SU-DHL-6 (cell line): ENCODE measurements around the gene HGFAC.

Experiments
- H2AFZ ChIP-seq: fragments of 200-600 bp; sonication (generic); 2 replicates; pipeline ENCODE4 v1.6.1; 2014; ENCODE audit warnings: low read depth, mild to moderate bottlenecking, moderate library complexity, mixed read lengths, antibody characterized with exemption, low read length; ENCODE audit not compliant: severe bottlenecking
- H3F3A ChIP-seq: fragments of 200-600 bp; shearing (Covaris generic); 2 replicates; pipeline ENCODE4 v1.6.0; 2016; ENCODE audit warnings: antibody characterized with exemption, mild to moderate bottlenecking; ENCODE audit not compliant: insufficient read depth
- H3K27ac ChIP-seq: fragments of 200-600 bp; sonication (generic); 2 replicates; pipeline ENCODE4 v1.5.1; 2016; ENCODE audit warnings: low read depth, mild to moderate bottlenecking, low read length, moderate library complexity, mixed read lengths
- H3K27me3 ChIP-seq: fragments of 200-600 bp; sonication (generic), shearing (Covaris generic); 2 replicates; pipeline ENCODE4 v1.6.0; 2014; ENCODE audit warnings: mild to moderate bottlenecking, low read length
- H3K36me3 ChIP-seq: fragments of 200-600 bp; sonication (generic); 2 replicates; pipeline ENCODE4 v1.6.1; 2014; ENCODE audit warnings: mild to moderate bottlenecking, low read length, mixed read lengths
- H3K4me2 ChIP-seq: fragments of 300-600, 200-600 bp; shearing (Covaris generic), sonication (generic); 2 replicates; pipeline ENCODE4 v1.6.0; 2014; ENCODE audit warnings: low read length, low read depth, mild to moderate bottlenecking; ENCODE audit not compliant: poor library complexity, severe bottlenecking
- H3K4me3 ChIP-seq: fragments of 200-600 bp; sonication (generic); 2 replicates; pipeline ENCODE4 v1.5.1; 2014; ENCODE audit warnings: antibody characterized with exemption, low read length, mild to moderate bottlenecking, mixed read lengths; ENCODE audit not compliant: insufficient read depth, poor library complexity, severe bottlenecking
- H3K79me2 ChIP-seq: fragments of 200-600 bp; sonication (generic); 2 replicates; pipeline ENCODE4 v1.6.1; 2014; ENCODE audit warnings: mild to moderate bottlenecking, low read length, moderate library complexity; ENCODE audit not compliant: insufficient read depth
- H3K9ac ChIP-seq: fragments of 200-600 bp; sonication (generic); 2 replicates; pipeline ENCODE4 v1.7.0; 2014; ENCODE audit warnings: mild to moderate bottlenecking, low read length
- H3K9me2 ChIP-seq: fragments of 200-600 bp; sonication (generic); replicated peaks from 2 replicates; pipeline ENCODE4 v1.6.1; 2014; ENCODE audit warnings: low read length; ENCODE audit not compliant: insufficient read depth
- H3K9me3 ChIP-seq: fragments of 200-600 bp; sonication (generic); 2 replicates; pipeline ENCODE4 v1.6.1; 2014; ENCODE audit warnings: low read length, mixed read lengths; ENCODE audit not compliant: insufficient read depth
- H4K20me1 ChIP-seq: fragments of 200-600 bp; sonication (generic); 2 replicates; pipeline ENCODE4 v1.6.1; 2014; ENCODE audit warnings: low read depth, mild to moderate bottlenecking, antibody characterized with exemption, low read length, moderate library complexity, mixed read lengths
- CTCF ChIP-seq: fragments of 200-600 bp; sonication (generic); IDR thresholded peaks from one replicate; pipeline ENCODE4 v1.5.1; 2017; ENCODE audit warnings: antibody characterized with exemption, mild to moderate bottlenecking, low read length, moderate library complexity; ENCODE audit not compliant: insufficient read depth, poor library complexity, severe bottlenecking
- EZH2phosphoT487 ChIP-seq: fragments of 200-600 bp; sonication (generic), shearing (Covaris generic); conservative IDR thresholded peaks from 2 replicates; pipeline ENCODE4 v1.6.1; 2018; ENCODE audit warnings: mild to moderate bottlenecking, antibody characterized with exemption, low read length, moderate library complexity, mixed read lengths

Gene HGFAC

GRCh38 chr4:3478446-3479357 lies 36.9 kb downstream of the HGFAC start:
- no peak for TF ChIP-seq CTCF
- no peak for TF ChIP-seq EZH2phosphoT487
- Histone ChIP-seq H3K9me2 (no peaks in the 10 kb centered on the region), H3K27ac (no peak overlapping the region), H3K4me2 (no peak overlapping the region), H3F3A (no peaks in the 10 kb centered on the region), H3K79me2 (no peaks in the 10 kb centered on the region), H3K9me3 (no peaks in the 10 kb centered on the region), H4K20me1 (no peaks in the 10 kb centered on the region), H3K36me3 (no peaks in the 10 kb centered on the region), H3K27me3 (no peaks in the 10 kb centered on the region), H3K4me3 (no peak overlapping the region), H3K9ac (no peak overlapping the region), H2AFZ (no peak overlapping the region)

DNA sequence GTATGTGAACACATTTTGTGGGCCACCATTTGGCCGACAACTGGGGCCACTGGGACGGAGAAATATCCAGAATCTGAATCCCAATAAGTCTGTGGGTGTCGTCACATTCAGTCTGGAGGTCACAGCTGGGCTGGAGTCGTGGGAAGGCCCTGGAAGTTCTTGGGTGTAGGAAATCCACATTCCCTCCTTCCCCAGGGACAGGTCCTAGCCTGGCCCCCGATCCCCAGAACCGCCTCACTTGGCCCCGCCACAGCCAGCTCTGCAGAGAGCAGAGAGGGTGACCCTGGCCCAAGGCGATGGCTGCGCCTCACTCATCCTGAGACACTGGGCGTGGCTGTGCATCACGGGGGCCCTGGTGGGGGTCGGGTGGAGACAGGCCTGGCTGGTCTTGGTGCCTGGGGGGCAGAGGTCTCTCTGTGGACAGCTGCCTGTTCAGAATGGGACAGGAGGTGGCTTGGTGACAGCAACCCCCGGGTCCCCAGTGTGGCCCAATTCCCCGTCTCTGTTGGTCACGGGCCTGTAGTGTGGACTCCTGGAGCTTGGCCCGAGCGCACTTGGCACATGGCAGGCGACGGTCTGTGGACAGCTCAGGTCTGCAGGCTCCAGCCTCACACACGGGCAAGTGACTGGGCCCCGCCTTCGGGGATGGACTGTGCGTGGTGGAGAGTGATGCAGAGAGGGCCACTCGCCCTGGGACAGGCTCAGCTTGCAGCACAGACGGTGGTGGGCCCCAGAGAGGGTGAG lies 37.8 kb downstream of the HGFAC start:
- Histone ChIP-seq H3K27ac (no peak overlapping the region), H3K9me2 (no peaks in the 10 kb centered on the region), H3K36me3 (no peaks in the 10 kb centered on the region), H3K9ac (no peak overlapping the region), H4K20me1 (no peaks in the 10 kb centered on the region), H2AFZ (no peak overlapping the region), H3K79me2 (no peaks in the 10 kb centered on the region), H3K4me2 (no peak overlapping the region), H3F3A (no peaks in the 10 kb centered on the region), H3K9me3 (no peaks in the 10 kb centered on the region), H3K27me3 (no peaks in the 10 kb centered on the region), H3K4me3 (no peak overlapping the region)
- TF ChIP-seq EZH2phosphoT487 (no peak), CTCF (no peak)

GRCh38 chr4:3480528-3481112 lies 38.9 kb downstream of the HGFAC start:
- Histone ChIP-seq H3K36me3 (no peaks in the 10 kb centered on the region), H3K79me2 (no peaks in the 10 kb centered on the region), H3K9me2 (no peaks in the 10 kb centered on the region), H3K9ac (no peak overlapping the region), H3K4me3 (no peak overlapping the region), H2AFZ (no peak overlapping the region), H3K4me2 (no peak overlapping the region), H3F3A (no peaks in the 10 kb centered on the region), H3K27me3 (no peaks in the 10 kb centered on the region), H3K27ac (no peak overlapping the region), H3K9me3 (no peaks in the 10 kb centered on the region), H4K20me1 (no peaks in the 10 kb centered on the region)
- TF ChIP-seq EZH2phosphoT487 (no peak), CTCF (peak; percentile 92)
